GM10266 (cell line): Measurements from ENCODE around the gene DNAAF8.

Experiments
- DNase-seq: peaks from one replicate; pipeline ENCODE4 v3.0.0; 2012; ENCODE audit errors: extremely low spot score
- TF ChIP-seq, protein P1 (sequence below): IDR thresholded peaks from 2 replicates; pipeline ENCODE4 v1.5.1; 2012; ENCODE audit warnings: mild to moderate bottlenecking, low read depth; ENCODE audit not compliant: control insufficient read depth, insufficient read depth; ENCODE audit errors: missing control alignments

Gene DNAAF8

DNA sequence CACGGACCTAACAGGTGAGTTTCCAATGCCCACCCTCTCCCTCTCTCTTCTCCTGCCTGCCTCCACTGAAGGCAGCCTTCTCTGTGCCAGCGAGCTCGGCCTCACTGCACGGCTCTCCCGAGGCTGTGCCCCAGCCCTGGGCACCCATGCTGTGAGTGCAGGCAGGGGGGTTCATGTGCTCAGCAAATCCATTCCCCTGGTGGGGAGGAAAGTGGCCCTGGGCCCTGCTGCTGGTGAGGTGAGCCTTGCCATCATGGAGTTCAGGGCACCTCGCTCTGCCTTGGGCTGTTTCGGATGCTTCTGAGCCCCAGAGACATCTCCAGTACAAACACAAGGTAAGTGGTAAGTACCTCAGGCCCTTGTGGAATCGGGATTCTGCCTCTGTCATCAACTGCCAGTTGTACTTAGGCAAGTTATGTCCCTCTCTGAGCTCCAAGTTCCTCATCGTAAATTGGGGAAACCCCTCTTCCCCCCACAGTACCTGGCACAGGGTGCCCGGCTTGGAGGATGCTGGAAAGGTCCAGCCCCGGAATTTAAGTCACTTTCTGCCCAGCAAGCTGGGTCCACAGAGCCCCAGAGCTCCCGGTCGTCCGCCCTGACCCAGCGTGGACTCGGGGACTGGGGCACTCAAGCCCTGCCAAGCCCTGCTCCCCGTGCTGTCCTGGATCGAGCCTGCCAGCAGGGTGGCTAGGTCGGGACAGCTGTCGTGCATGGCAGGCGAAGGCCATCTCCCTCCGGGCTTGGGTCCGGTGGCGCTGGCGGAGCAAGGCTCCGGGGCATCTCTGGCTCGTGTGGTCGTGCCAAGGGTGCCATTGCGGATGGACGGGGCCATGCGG, 41.7 kb upstream of the DNAAF8 start:
- TF ChIP-seq, protein P1, sequence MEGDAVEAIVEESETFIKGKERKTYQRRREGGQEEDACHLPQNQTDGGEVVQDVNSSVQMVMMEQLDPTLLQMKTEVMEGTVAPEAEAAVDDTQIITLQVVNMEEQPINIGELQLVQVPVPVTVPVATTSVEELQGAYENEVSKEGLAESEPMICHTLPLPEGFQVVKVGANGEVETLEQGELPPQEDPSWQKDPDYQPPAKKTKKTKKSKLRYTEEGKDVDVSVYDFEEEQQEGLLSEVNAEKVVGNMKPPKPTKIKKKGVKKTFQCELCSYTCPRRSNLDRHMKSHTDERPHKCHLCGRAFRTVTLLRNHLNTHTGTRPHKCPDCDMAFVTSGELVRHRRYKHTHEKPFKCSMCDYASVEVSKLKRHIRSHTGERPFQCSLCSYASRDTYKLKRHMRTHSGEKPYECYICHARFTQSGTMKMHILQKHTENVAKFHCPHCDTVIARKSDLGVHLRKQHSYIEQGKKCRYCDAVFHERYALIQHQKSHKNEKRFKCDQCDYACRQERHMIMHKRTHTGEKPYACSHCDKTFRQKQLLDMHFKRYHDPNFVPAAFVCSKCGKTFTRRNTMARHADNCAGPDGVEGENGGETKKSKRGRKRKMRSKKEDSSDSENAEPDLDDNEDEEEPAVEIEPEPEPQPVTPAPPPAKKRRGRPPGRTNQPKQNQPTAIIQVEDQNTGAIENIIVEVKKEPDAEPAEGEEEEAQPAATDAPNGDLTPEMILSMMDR, result no peak
- DNase-seq, result no peak

DNA sequence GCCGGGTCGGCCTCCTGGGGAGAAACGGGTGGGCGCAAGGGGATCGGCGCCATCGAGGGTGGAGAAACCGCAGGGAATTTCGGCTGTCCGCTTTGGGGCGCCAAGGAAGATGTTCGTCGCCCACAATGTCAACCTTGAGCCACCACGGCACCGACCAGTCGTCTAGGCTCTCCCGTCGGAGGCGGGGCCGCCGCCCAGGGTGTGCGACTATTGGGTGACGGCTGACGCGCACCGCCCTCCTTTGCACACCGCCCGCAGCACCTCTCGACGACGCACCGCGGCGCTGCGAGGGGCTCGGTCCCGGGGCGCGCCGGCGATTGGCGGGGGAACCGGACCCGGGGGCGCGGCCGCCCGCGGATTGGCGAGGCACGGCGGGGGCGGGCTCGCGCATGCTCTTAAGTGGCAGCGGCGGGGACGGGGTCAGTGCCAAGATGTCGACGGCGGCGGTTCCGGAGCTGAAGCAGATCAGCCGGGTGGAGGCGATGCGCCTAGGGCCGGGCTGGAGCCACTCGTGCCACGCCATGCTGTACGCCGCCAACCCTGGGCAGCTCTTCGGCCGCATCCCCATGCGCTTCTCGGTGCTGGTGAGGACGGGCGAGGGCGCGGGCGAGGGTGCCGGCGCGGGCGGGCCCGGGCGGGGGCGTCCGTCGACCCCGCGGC, 40.9 kb upstream of the DNAAF8 start, which contains the start of gene NUDT16L1:
Gene NUDT16L1, plus strand, starts transcription at position 267 of the 660 bp plus-strand sequence. Its CDS starts 165 bp downstream, at position 432.
- DNase-seq, result peak; percentile 100
- TF ChIP-seq, protein P1, result peak; percentile 22

DNA sequence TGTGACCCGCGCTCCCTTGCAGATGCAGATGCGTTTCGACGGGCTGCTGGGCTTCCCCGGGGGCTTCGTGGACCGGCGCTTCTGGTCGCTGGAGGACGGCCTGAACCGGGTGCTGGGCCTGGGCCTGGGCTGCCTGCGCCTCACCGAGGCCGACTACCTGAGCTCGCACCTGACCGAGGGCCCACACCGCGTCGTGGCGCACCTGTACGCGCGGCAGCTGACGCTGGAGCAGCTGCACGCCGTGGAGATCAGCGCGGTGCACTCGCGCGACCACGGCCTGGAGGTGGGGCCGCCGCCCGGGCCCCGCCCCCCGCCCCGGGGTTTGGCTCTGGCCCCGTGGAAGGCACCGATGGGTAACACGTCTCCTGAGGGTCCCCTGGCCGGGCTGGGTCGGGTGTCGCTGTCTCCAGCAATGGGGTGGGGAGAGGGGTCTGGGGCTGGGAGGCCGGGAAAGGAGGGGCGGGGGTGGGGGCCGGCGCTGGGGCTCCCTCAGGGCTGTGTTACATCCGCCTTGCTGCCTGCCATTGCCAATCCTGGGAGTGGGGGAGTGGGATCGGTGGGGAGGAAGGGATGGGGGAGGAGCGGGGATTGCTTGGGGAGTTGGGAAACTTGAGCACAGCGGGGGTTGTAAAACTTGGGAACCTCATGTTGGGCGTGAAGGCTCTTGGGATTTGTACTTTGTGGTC, 40.2 kb upstream of the DNAAF8 start:
- TF ChIP-seq, protein P1, result no peak
- peak; percentile 87 for DNase-seq

DNA sequence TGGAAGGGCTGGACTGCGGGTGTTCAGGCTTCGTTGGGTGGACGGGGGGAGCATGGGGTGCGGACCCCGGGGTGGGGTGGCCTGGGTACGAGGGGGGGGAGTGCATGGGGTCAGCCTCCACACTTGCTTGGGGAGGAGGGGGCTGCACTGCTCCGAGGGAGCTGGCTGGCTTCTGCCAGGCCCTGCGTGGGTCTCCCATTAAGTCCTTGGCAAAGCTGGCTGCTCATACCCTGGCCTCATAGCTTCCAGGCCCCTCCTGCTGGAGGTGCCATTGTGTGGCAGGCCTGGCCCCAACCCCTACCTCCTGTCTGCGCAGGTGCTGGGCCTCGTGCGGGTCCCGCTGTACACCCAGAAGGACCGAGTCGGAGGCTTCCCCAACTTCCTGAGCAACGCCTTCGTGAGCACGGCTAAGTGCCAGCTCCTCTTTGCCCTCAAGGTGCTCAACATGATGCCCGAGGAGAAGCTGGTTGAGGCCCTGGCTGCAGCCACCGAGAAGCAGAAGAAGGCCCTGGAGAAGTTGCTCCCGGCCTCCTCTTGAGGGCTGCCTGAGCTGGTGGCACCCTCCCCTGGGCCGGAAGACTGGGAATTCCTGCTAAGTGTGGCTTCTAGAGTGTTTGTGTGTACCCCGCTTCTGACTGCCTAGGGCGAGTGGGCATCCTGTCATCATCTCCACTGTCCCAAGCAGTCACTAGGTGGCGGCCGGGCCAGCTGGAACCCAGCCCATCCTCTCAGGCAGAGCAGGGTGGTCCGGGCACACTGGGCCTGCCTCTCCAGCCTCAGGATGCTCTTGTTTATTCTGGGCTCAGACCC, 39.5 kb upstream of the DNAAF8 start:
- DNase-seq, result no peak
- TF ChIP-seq, protein P1, result no peak

DNA sequence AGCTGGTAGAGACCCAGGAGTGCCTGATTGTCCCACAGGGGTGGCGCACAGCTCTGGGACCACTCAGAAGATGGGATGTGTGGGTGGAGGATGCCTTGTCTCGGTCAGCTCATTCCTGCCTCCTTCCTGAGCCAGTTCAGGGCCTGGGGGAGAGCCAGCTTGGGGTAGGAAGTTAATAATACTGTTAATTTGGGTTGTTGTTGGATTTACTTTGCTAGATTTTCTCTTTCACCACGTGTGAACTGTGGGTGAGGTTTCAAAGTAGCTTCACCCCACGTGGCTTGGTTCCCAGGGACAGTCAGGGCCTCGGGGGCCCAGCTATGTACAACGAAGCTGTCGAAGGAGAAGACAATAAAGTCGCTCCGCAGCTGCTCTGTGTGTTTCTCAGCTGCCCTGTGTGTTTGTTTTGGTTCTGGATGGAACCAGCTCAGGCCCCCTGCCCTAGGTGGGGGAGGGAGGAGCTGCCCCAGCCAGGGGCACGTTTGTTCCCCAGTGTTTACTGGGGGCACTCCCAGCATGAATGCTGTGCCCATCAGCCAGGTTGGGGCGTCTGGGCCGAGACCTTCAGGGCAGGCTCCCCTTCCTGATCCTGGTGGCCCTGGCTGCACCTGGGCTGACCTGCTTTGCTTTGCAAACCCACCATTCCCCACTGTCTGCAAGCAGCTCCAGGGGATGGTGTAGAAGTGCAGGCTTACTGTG, 38.7 kb upstream of the DNAAF8 start:
- TF ChIP-seq, protein P1, result no peak
- no peak for DNase-seq

DNA sequence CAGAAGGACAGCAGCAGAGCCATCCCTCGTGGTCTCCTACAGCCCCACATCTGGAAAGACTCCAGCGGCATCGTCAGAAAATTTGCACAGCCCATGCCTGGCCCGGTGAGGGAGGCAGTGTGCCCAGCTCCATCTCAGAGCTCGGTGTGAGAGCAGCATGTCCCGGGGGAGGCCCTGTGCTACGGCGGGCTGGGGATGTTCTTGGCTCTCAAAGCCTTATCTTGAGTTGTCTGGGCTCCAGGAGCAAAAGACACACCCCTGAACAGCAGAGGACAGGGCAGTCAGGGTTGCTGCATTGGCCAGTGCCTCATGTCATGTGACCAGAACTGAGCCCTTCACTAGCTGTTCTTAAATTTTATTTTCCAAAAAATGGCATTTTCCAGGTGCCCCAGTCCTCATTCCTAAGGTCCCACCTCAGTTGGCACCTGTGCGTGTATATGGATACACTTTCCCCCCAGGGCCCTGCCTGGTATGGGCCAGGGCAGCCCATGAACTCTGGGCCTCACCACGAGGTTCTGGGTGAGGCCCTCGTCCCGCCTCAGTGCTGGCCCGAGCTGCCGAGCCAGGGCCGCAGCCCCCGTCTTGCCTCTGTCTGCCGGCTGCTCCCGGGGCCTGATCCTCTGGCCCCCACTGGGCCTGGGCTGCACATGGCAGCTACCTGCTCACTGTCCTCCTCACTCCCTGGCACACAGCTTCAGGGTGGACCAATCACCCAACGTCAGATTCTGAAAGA, 38.0 kb upstream of the DNAAF8 start:
- DNase-seq, result no peak
- TF ChIP-seq, protein P1, result no peak
